Panc1 (cell line): ENCODE measurements around the gene LYRM9. TPM values are rescaled to one million over a fixed set of nuclear protein-coding genes. Genes with fewer than 3 reads are reported as not detected.

Source experiments
- ATAC-seq: fragments of 200-7000 bp; cut with Tn5 transposase; 2 replicates; pipeline ENCODE4 v1.9.1; 2020; ENCODE audit warnings: mild to moderate bottlenecking, moderate library complexity
- BruUV-seq: library from RNA; stranded (reverse); fragments of 400-500 nt; replicated peaks from 2 replicates; lab custom pipeline; 2021; lab: Mats Ljungman, UMichigan
- CTCF ChIA-PET: fragments of 300-600 bp; sonication (Branson Sonifier 250); formaldehyde crosslinking; loops from one replicate; lab custom pipeline; 2022; ENCODE audit warnings: antibody characterized with exemption; lab: Charles Lee
- POLR2A ChIA-PET: fragments of 300-600 bp; sonication (Branson Sonifier 250); formaldehyde crosslinking; loops from one replicate; lab custom pipeline; 2022; ENCODE audit warnings: antibody characterized with exemption; lab: Charles Lee
- DNase-seq: peaks from one replicate; pipeline ENCODE4 v3.0.0-alpha.2; 2010; ENCODE audit warnings: low read depth, low spot score
- H3K27ac ChIP-seq: 2 replicates; pipeline ENCODE4 v1.5.1; 2011; ENCODE audit warnings: mild to moderate bottlenecking, low read length, inconsistent platforms
- H3K27me3 ChIP-seq: fragments of 200-500 bp; sonication (Bioruptor generic); 2 replicates; pipeline ENCODE4 v1.6.0; 2014; ENCODE audit warnings: low read length, inconsistent platforms; ENCODE audit not compliant: control insufficient read depth, insufficient read depth
- H3K36me3 ChIP-seq: fragments of 200-500 bp; sonication (Bioruptor generic); 2 replicates; pipeline ENCODE4 v1.5.1; 2014; ENCODE audit warnings: inconsistent platforms, mild to moderate bottlenecking, low read length, moderate library complexity; ENCODE audit not compliant: control insufficient read depth, insufficient read depth
- H3K4me1 ChIP-seq: 2 replicates; pipeline ENCODE4 v1.5.1; 2011; ENCODE audit warnings: inconsistent platforms, mild to moderate bottlenecking, low read length, moderate library complexity; ENCODE audit not compliant: control insufficient read depth, insufficient read depth
- H3K4me3 ChIP-seq, 2 experiments: 2 replicates each; pipeline ENCODE4 v1.5.1; 2011 to 2012; ENCODE audit warnings: low read depth in 2 of 2, low read length in 2 of 2, mild to moderate bottlenecking in 2 of 2, inconsistent platforms in 1 of 2, moderate library complexity in 1 of 2
- H3K9me3 ChIP-seq: fragments of 200-500 bp; sonication (Bioruptor generic); 2 replicates; pipeline ENCODE4 v1.5.1; 2014; ENCODE audit warnings: low read depth, mild to moderate bottlenecking, inconsistent platforms, low read length, moderate library complexity; ENCODE audit not compliant: control insufficient read depth, insufficient read depth
- CTCF ChIP-seq: fragments of 450-650 bp; IDR thresholded peaks from 2 replicates; pipeline ENCODE4 v1.5.1; 2017; ENCODE audit warnings: mild to moderate bottlenecking
- POLR2AphosphoS5 ChIP-seq: IDR thresholded peaks from 2 replicates; pipeline ENCODE4 v1.6.1; 2012; ENCODE audit warnings: mild to moderate bottlenecking, low read depth, low read length, moderate library complexity
- REST ChIP-seq, 2 experiments: IDR thresholded peaks; 2 replicates each; pipeline ENCODE4 v1.6.1; 2011 to 2012; ENCODE audit warnings: low read depth in 2 of 2, control low read depth in 1 of 2, low read length in 1 of 2, mild to moderate bottlenecking in 1 of 2, moderate library complexity in 1 of 2; ENCODE audit not compliant: insufficient read depth in 1 of 2
- SIN3A ChIP-seq: IDR thresholded peaks from 2 replicates; pipeline ENCODE4 v1.6.1; 2012; ENCODE audit warnings: low read depth, mild to moderate bottlenecking, low read length, moderate library complexity, borderline replicate concordance; ENCODE audit not compliant: insufficient read depth
- TCF7L2 ChIP-seq: IDR thresholded peaks from 2 replicates; pipeline ENCODE4 v1.6.1; 2011; ENCODE audit warnings: mild to moderate bottlenecking, low read depth, low read length, inconsistent platforms
- in situ Hi-C: cut with HindIII; loops from 2 replicates; pipeline ENCODE4 v1.10.0; 2016; ENCODE audit warnings: low sequenced_read_pairs, low pct_unique_long_range_greater_than_20kb
- intact Hi-C: fragments of 100-400 bp; cut with micrococcal nuclease; formaldehyde crosslinking; loops from one replicate; pipeline ENCODE4 v1.10.0; 2022; ENCODE audit not compliant: unreplicated experiment
- total RNA-seq: library from RNA; stranded (reverse); gene quantifications from one replicate; pipeline ENCODE4 v1.2.1, GENCODE V29; 2021; ENCODE audit not compliant: unreplicated experiment

Gene LYRM9
- total RNA-seq, 1 experiment from 2014 or later: 1.6 TPM

- Histone ChIP-seq H3K27me3 (no peaks in the 10 kb centered on the region), H3K4me3 (no peak overlapping the region), H3K9me3 (no peaks in the 10 kb centered on the region), H3K27ac (no peak overlapping the region), H3K4me1 (no peaks in the 10 kb centered on the region), H3K36me3 (no peaks in the 10 kb centered on the region)
- no TSS peak for BruUV-seq
- ChIA-PET POLR2A (no interaction called here), CTCF (no interaction called here)
- TF ChIP-seq REST (IDR thresholded peaks at IDR 0.05; ENCODE audit: insufficient read depth in 1 of 2, low read depth in 2 of 2, low read length in 1 of 2) (no peak), POLR2AphosphoS5 (no peak), SIN3A (no peak)
- in situ Hi-C loops (no loop called here), intact Hi-C loops (no loop called here)
- no peak for ATAC-seq
- no peak for DNase-seq
These were observed 25.3 kb upstream of the LYRM9 start for GRCh38 chr17:27918498-27918897.

- H3K9me3 ChIP-seq: no peaks in the 10 kb centered on the region
- H3K27me3 ChIP-seq: no peaks in the 10 kb centered on the region
- in situ Hi-C loops (no loop called here), intact Hi-C loops (no loop called here)
- H3K36me3 ChIP-seq: no peaks in the 10 kb centered on the region
- no peak overlapping the region for H3K4me3 ChIP-seq
- H3K4me1 ChIP-seq: no peaks in the 10 kb centered on the region
- ATAC-seq (no peak), DNase-seq (no peak)
- BruUV-seq: no TSS peak
- ChIA-PET CTCF (no interaction called here), POLR2A (no interaction called here)
- H3K27ac ChIP-seq: no peak overlapping the region
- TF ChIP-seq POLR2AphosphoS5 (no peak), SIN3A (no peak), TCF7L2 (no peak), REST (IDR thresholded peaks at IDR 0.05; ENCODE audit: insufficient read depth in 1 of 2, low read depth in 2 of 2, low read length in 1 of 2) (no peak)
These were observed 23.8 kb upstream of the LYRM9 start for GRCh38 chr17:27917000-27917399.

GRCh38 chr17:27915709-27916108 lies 22.5 kb upstream of the LYRM9 start:
- no peaks in the 10 kb centered on the region for H3K36me3 ChIP-seq
- no peaks in the 10 kb centered on the region for H3K4me1 ChIP-seq
- H3K27ac ChIP-seq: no peak overlapping the region
- CTCF ChIA-PET: no interaction called here
- no peaks in the 10 kb centered on the region for H3K27me3 ChIP-seq
- BruUV-seq: no TSS peak
- no peak overlapping the region for H3K4me3 ChIP-seq
- in situ Hi-C loops (no loop called here), intact Hi-C loops (no loop called here)
- DNase-seq (no peak), ATAC-seq (no peak)
- no peaks in the 10 kb centered on the region for H3K9me3 ChIP-seq
- POLR2A ChIA-PET: no interaction called here
- TF ChIP-seq POLR2AphosphoS5: no peak
- TF ChIP-seq CTCF: no peak
- TF ChIP-seq REST (IDR thresholded peaks at IDR 0.05; ENCODE audit: insufficient read depth in 1 of 2, low read depth in 2 of 2, low read length in 1 of 2): no peak
- TF ChIP-seq SIN3A: no peak
- no peak for TF ChIP-seq TCF7L2
